Tibial nerve (tissue), 4 donors: ENCODE data around the gene ZCCHC24.

ENCODE experiments used
- CTCF ChIP-seq, 5 experiments: fragments of 200-600 bp in 3 of 5; fragments of 450-650 bp in 2 of 5; sonication (generic) in 3 of 5; IDR thresholded peaks; one replicate each; pipeline ENCODE4 v1.5.1; 2016 to 2019; ENCODE audit warnings: antibody characterized with exemption in 5 of 5, mild to moderate bottlenecking in 3 of 5, moderate library complexity in 2 of 5
- EP300 ChIP-seq, 2 donors: sonication (generic); formaldehyde crosslinking; IDR thresholded peaks; one replicate each; pipeline ENCODE4 v1.6.1; 2017; ENCODE audit warnings: antibody characterized with exemption in 2 of 2, mild to moderate bottlenecking in 1 of 2
- POLR2A ChIP-seq, 2 donors: fragments of 450-650 bp; IDR thresholded peaks; one replicate each; pipeline ENCODE4 v1.6.1; 2017; ENCODE audit warnings: antibody characterized with exemption in 2 of 2, mild to moderate bottlenecking in 2 of 2, moderate library complexity in 2 of 2

GRCh38 chr10:79482304-79482703, 36.9 kb upstream of the ZCCHC24 start:
- TF ChIP-seq EP300 (IDR thresholded peaks at IDR 0.05) = no peak
- TF ChIP-seq CTCF (IDR thresholded peaks at IDR 0.05) = no peak
- no peak for TF ChIP-seq POLR2A (IDR thresholded peaks at IDR 0.05)
